GM18498 (cell line): ENCODE data around the gene KRT28.
"Not testable (repeated sequence)": the region's sequence is repeated elsewhere in the genome, so short reads cannot be mapped to it uniquely, and the experiment has no call there.

ENCODE experiments used
- ATAC-seq: cut with Tn5 transposase; IDR thresholded peaks from one replicate; pipeline ENCODE4 v1.9.1; 2021; ENCODE audit warnings: mild to moderate bottlenecking, moderate library complexity; ENCODE audit not compliant: unreplicated experiment

KRT28 gene

GRCh38 chr17:40791111-40791510, 8.6 kb downstream of the KRT28 start:
- no peak for ATAC-seq

GRCh38 chr17:40782450-40782849, 17.3 kb downstream of the KRT28 start, which contains the start of gene KRT27:
Gene KRT27, minus strand, starts transcription at chr17:40782550. Its CDS starts 57 bp downstream, at chr17:40782493.
- no peak for ATAC-seq

- no peak for ATAC-seq
These were observed 20.4 kb downstream of the KRT28 start for GRCh38 chr17:40779181-40779909.

- ATAC-seq: no peak
These were observed 21.3 kb downstream of the KRT28 start for GRCh38 chr17:40778461-40778860.

GRCh38 chr17:40777971-40778370, 21.8 kb downstream of the KRT28 start:
- ATAC-seq: no peak

GRCh38 chr17:40777459-40777858, 22.3 kb downstream of the KRT28 start:
- no peak for ATAC-seq

GRCh38 chr17:40775945-40776344, 23.8 kb downstream of the KRT28 start:
- ATAC-seq: no peak

GRCh38 chr17:40772101-40772500, 27.7 kb downstream of the KRT28 start, which contains the start of gene KRT26:
Gene KRT26, minus strand, starts transcription at chr17:40772201. Its CDS starts 88 bp downstream, at chr17:40772113.
- ATAC-seq: no peak

- no peak for ATAC-seq
These were observed 34.1 kb downstream of the KRT28 start for GRCh38 chr17:40765657-40766056.

GRCh38 chr17:40763752-40764151, 36.0 kb downstream of the KRT28 start:
- ATAC-seq: no peak

GRCh38 chr17:40760105-40761016, 39.4 kb downstream of the KRT28 start:
- ATAC-seq: no peak

GRCh38 chr17:40755231-40755630, 44.5 kb downstream of the KRT28 start, which contains the start of gene KRT25:
Gene KRT25, minus strand, starts transcription at chr17:40755331. Its CDS starts 60 bp downstream, at chr17:40755271.
- ATAC-seq: no peak

GRCh38 chr17:40753804-40754203, 46.0 kb downstream of the KRT28 start:
- no peak for ATAC-seq

- no peak for ATAC-seq
These were observed 48.7 kb downstream of the KRT28 start for GRCh38 chr17:40751065-40751464.

GRCh38 chr17:40750391-40750790, 49.4 kb downstream of the KRT28 start:
- ATAC-seq: no peak

- ATAC-seq: not testable (repeated sequence)
These were observed 51.1 kb downstream of the KRT28 start for GRCh38 chr17:40748666-40749065.
